ENCODE data around the gene TRABD2B. TPM values are rescaled to one million over a fixed set of nuclear protein-coding genes. Genes with fewer than 3 reads are reported as not detected.

The TRABD2B gene
- total RNA-seq, 1 donor from 2014 or later = 1.4 TPM

- Histone ChIP-seq H3K4me3 (peak overlapping the region; percentile 51), H3K9me3 (replicated peaks) (no peaks in the 10 kb centered on the region), H3K27ac (replicated peaks) (no peak overlapping the region), H3K4me1 (peaks cover 16% of the 10 kb centered on the region), H3K27me3 (ENCODE audit: low read depth) (peaks cover 73% of the 10 kb centered on the region), H3K36me3 (no peaks in the 10 kb centered on the region)
- intact Hi-C loops (cut with micrococcal nuclease) = loop anchor here (10.0 kb wide), 1 partner anchor 551 kb away; no protein-coding TSS in a partner anchor
- no peak for DNase-seq
- no peak for TF ChIP-seq CTCF (IDR thresholded peaks at IDR 0.05; ENCODE audit: borderline replicate concordance)
These were observed 271.6 kb downstream of the TRABD2B start for GRCh38 chr1:47725511-47725991.

- Histone ChIP-seq H3K9me3 (replicated peaks) (no peaks in the 10 kb centered on the region), H3K27me3 (ENCODE audit: low read depth) (peaks cover 78% of the 10 kb centered on the region), H3K4me1 (peaks cover 16% of the 10 kb centered on the region), H3K4me3 (peak overlapping the region; percentile 49), H3K36me3 (no peaks in the 10 kb centered on the region), H3K27ac (replicated peaks) (no peak overlapping the region)
- TF ChIP-seq CTCF (IDR thresholded peaks at IDR 0.05; ENCODE audit: borderline replicate concordance) = peak; percentile 37
- intact Hi-C loops (cut with micrococcal nuclease) = loop anchor here (10.0 kb wide), 1 partner anchor 550 kb away; no protein-coding TSS in a partner anchor
- no peak for DNase-seq
These were observed 272.1 kb downstream of the TRABD2B start for GRCh38 chr1:47725000-47725473.

- Histone ChIP-seq H3K9me3 (replicated peaks) (no peaks in the 10 kb centered on the region), H3K4me3 (peak overlapping the region; percentile 49), H3K27ac (replicated peaks) (no peak overlapping the region), H3K36me3 (no peaks in the 10 kb centered on the region), H3K27me3 (ENCODE audit: low read depth) (peaks cover 83% of the 10 kb centered on the region), H3K4me1 (peaks cover 16% of the 10 kb centered on the region)
- intact Hi-C loops (cut with micrococcal nuclease) = loop anchor here (10.0 kb wide), 1 partner anchor 550 kb away; no protein-coding TSS in a partner anchor
- no peak for TF ChIP-seq CTCF (IDR thresholded peaks at IDR 0.05; ENCODE audit: borderline replicate concordance)
- no peak for DNase-seq
These were observed 272.7 kb downstream of the TRABD2B start for GRCh38 chr1:47724432-47724999.

- intact Hi-C loops (cut with micrococcal nuclease) = loop anchor here (10.0 kb wide), 1 partner anchor 548 kb away; no protein-coding TSS in a partner anchor
- no peak for TF ChIP-seq CTCF (IDR thresholded peaks at IDR 0.05; ENCODE audit: borderline replicate concordance)
- Histone ChIP-seq H3K4me1 (peaks cover 16% of the 10 kb centered on the region), H3K9me3 (replicated peaks) (no peaks in the 10 kb centered on the region), H3K36me3 (no peaks in the 10 kb centered on the region), H3K27ac (replicated peaks) (no peak overlapping the region), H3K27me3 (ENCODE audit: low read depth) (peaks cover 98% of the 10 kb centered on the region), H3K4me3 (no peak overlapping the region)
- DNase-seq = no peak
These were observed 274.1 kb downstream of the TRABD2B start for GRCh38 chr1:47722909-47723580.

- peaks cover 98% of the 10 kb centered on the region for H3K27me3 ChIP-seq (ENCODE audit: low read depth)
- intact Hi-C loops (cut with micrococcal nuclease) = loop anchor here (10.0 kb wide), 1 partner anchor 547 kb away; no protein-coding TSS in a partner anchor
- peaks cover 16% of the 10 kb centered on the region for H3K4me1 ChIP-seq
- no peak overlapping the region for H3K4me3 ChIP-seq
- no peaks in the 10 kb centered on the region for H3K9me3 ChIP-seq (replicated peaks)
- no peak for TF ChIP-seq CTCF (IDR thresholded peaks at IDR 0.05; ENCODE audit: borderline replicate concordance)
- no peak overlapping the region for H3K27ac ChIP-seq (replicated peaks)
- DNase-seq = no peak
- H3K36me3 ChIP-seq = no peaks in the 10 kb centered on the region
These were observed 275.1 kb downstream of the TRABD2B start for GRCh38 chr1:47722101-47722500.
